Muscle of back (tissue), 11 donors: Measurements from ENCODE around the gene CRACR2A. TPM values are rescaled to one million over a fixed set of nuclear protein-coding genes. Genes with fewer than 3 reads are reported as not detected.

Source experiments
- DNase-seq, 3 donors: peaks; one replicate each; pipeline versions ENCODE4 v3.0.0 to v3.0.0-alpha.2; 2013
- polyA plus RNA-seq, 10 donors: library from polyadenylated mRNA; unstranded; fragments of 120-200 nt; gene quantifications; one replicate each; pipeline ENCODE4 v1.2.1, GENCODE V29; 2013; ENCODE audit not compliant: insufficient read length in 10 of 10

The CRACR2A gene
- polyA plus RNA-seq, 10 donors = 1.0 to 2.6 (median 1.6) TPM

- no peak for DNase-seq
These were observed 181.6 kb downstream of the CRACR2A start for GRCh38 chr12:3571323-3571722.

- no peak for DNase-seq
These were observed 184.2 kb downstream of the CRACR2A start for GRCh38 chr12:3568695-3569094.

- no peak for DNase-seq
These were observed 186.9 kb downstream of the CRACR2A start for GRCh38 chr12:3565985-3566384.

Other genes starting within 250 kb of the CRACR2A start
- gene PARP11, start 120.3 kb upstream of the CRACR2A start, polyA plus RNA-seq = 1 to 10 TPM; 5.1 to 8.3 (median 6.7) TPM